Middle frontal gyrus (tissue), 1 donor: ENCODE measurements around the gene OIT3.

Experiments
- DNase-seq: peaks from one replicate; pipeline ENCODE4 v3.0.0-alpha.2; 2015; ENCODE audit warnings: low spot score; ENCODE audit errors: extremely low spot score

The OIT3 gene

DNA sequence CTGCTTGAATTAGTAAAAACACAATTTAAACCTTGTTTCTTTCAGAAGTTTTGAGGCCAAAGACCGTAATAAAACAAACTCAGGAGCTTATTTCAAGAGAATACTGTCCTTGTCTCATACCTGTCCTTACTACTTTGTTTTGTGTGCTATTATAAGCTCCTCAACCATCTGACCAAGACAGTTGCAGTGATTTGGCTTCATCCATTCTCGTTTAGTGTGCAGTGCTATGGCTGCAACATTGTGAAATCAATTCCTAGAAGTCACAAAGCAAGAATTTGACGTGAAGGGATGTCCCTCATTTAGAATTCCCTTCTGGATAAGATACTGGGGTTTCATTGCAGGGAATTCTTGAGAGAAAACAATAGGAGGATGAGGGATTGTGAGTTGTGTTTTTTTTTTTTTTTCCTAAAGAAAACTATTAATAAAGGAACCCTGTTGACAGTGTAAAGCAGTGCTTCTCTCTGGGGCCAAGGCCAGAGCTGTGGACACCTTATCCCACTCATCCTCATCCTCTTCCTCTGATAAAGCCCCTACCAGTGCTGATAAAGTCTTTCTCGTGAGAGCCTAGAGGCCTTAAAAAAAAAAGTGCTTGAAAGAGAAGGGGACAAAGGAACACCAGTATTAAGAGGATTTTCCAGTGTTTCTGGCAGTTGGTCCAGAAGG, at the start of gene OIT3:
Gene OIT3, plus strand, starts transcription at position 604 of the 663 bp plus-strand sequence. CDS start 60 bp downstream, outside the sequence.
- DNase-seq: no peak

GRCh38 chr10:72846238-72846637, 47.3 kb upstream of the OIT3 start:
- DNase-seq: no peak

DNA sequence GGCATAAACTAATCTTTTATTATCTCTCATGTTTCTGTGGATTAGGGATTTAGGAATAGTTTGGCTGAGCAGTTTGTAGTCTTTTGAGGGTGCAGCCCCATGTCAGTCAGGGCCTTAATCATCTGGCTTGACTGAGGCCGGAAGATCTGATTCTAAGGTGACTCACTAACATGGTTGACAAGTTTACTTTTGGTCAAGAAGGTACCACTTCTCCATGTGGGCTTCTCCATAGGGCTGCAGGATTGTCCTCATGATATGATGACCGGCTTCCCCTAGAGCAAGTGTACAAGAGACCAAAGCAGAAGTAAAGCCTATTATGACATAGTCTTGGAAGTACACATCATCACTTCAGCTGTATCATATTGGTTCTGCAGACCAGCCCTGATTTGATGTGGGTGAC, 45.9 kb upstream of the OIT3 start:
- no peak for DNase-seq

- DNase-seq: no peak
Observed at GRCh38 chr10:72850861-72851260, 42.7 kb upstream of the OIT3 start.

GRCh38 chr10:72851509-72851908, 42.0 kb upstream of the OIT3 start:
- DNase-seq: no peak

GRCh38 chr10:72852508-72852907, 41.0 kb upstream of the OIT3 start:
- DNase-seq: no peak

DNA sequence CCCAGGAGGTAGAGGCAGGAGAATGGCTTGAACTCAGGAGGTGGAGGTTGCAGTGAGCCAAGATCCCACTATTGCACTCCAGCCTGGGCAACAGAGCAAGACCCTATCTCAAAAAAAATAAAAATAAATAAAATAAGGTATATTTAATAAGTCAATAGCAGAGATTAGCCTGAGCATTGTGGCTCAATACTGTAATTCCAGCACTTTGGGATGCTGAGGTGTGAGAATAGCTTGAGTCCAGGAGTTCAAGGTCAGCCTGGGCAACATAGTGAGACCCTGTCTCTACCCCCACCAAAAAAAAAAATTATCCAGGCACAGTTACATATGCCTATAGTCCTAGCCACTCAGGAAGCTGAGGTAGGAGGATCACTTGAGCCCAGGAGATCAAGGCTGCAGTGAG, 38.4 kb upstream of the OIT3 start:
- no peak for DNase-seq

DNA sequence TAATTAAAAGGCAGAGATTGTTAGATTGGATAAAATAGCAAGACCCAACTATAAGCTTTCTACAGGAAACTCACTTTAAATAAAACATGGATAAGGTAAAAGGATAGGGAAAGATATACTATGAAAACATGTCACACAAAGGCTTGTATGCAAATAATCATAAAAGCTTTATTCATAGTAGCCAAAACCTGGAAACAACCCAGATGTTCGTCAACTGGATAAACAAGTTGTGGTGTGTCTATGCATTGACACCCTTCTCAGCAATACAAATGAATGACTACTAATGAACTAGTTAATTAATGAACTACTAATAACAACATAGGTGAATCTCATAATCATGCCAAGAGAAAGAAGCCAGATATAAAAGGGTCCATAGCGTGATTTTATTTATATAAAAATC, 37.7 kb upstream of the OIT3 start:
- no peak for DNase-seq

GRCh38 chr10:72858067-72858466, 35.5 kb upstream of the OIT3 start:
- no peak for DNase-seq

DNA sequence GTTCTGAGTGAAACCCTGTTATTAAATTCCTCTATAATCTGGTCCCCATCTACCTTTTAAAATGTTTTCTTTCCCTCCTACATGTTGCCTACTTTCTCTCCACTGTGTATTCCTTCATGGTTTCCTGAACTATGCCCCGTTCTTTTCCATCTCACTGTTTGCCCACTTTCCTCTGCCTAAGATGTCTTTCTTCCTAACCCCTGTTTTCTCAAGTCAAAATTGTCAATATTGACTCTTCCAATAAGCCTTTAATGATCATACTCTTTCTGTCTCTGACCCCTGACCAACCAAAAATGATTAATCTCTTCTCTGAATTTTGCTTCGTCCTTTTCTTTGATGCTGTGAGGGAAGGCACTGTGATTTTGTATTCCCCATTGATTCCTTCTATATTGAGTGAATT, 30.6 kb upstream of the OIT3 start:
- DNase-seq: no peak

DNA sequence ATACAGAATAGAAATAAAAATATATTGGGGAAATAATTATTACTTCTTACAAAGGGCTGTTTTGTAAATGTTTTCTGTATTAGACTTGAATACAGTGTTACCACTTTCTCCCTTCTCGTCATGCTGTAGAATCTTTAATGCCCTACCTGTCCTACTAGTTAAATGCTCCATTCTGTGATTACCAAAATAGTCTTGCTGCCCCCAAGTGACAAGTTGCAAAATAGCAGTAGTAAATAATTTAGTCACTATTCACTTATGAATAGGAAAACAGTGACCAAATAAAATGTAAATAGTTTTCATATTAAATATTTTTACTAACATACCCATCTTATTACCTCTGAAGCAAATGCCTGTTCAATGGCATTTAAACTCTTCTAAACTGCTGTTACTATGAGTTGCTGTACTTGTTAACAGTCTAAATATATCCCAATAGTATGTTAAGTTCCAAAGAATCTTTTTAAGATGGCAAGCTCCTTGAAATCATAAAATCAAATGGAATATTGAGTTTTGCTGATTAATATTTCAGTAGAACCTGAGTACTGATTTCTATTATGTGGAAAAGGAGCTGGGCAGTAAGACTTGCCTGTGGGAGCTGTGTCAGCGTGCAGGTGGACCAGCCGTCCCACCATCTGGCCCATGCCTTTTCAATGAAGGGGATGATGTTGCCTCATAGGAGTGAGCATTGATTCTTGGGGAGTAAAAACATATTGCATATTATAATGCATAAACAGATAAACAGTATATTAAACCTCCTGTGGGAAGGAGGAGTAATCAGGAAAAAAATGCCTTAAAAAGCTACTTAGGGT, 18.1 kb upstream of the OIT3 start:
- DNase-seq: no peak

DNA sequence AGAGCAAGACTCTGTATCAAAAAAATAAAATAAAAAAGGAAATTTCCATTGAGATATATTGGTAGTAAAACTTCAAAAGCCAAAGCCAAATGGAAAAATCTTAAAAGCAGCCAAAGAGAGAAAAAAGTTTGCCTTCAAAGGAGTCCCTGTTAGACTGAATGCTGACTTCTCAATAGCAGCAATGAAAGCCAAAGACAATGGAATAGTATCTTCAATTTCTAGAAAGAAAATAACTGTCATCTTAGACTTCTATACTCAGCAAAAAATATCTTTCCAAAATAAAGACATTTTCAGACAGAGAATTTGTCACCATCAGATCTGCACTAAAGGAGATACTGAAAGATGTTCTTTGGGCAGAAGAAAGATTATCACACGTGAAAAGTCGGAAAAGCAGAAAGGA, 14.3 kb upstream of the OIT3 start:
- DNase-seq: no peak

DNA sequence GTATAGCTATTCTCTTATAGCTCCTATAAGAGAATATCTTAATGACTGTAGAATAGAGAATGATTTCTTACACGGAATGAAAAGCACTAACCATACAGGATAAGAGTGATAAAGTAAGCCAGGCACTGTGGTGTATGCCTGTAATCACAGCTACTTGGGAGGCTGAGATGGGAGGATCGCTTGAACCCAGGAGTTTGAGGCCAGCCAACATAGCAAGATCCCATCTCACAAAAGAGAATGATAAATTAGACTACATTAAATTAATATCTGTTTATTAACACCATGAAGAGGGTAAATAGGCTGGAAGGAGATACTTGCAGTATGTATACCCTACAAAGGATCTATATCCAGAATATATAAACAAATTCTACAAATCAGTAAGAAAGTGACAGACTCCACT, 12.2 kb upstream of the OIT3 start:
- DNase-seq: no peak

DNA sequence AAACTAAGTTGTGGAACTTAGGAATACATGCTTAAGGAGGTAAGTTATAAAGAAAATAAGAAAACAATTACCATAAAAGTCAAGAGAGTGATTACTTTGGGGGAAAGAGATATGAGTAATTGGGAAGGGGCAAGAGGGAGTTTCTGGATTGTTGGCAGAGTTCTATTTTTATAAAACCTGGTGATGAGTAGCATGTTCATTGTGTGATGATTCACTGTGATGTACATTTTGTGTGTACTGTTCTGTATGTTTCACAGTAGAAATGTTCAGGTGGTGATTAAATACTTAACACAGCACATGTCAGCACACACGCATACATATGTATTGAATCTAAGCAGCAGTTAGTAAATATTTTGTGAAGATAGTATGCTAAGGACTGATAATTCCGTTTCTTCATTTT, 9.7 kb upstream of the OIT3 start:
- no peak for DNase-seq

- no peak for DNase-seq
Observed at GRCh38 chr10:72885953-72886352, 7.6 kb upstream of the OIT3 start.

- no peak for DNase-seq
Observed at GRCh38 chr10:72886621-72887020, 6.9 kb upstream of the OIT3 start.

- no peak for DNase-seq
Observed at GRCh38 chr10:72887043-72887442, 6.5 kb upstream of the OIT3 start.

DNA sequence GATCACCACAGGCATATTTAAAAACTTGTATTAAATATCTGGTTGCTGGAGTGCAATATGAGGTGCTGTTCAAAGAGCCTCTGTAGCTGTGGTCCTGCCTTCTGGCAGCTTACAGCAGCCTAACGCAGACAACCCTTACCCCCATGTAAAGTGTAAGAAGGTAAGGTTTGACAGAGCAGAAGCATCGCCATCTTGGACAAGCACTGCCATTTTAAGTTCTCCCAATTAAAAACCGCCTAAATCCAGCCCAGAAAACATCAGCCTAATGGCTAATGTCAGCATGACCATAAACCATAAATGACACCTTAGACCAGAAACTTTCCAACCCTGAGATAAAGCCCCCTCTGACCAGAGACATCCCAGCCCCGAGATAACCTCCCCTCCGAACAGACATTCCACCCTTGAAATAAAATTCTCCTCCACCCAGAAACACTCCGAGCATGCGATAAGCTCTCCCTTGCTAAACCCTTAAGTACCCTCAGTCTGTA, 5.3 kb upstream of the OIT3 start:
- DNase-seq: no peak

- no peak for DNase-seq
Observed at GRCh38 chr10:72889391-72889831, 4.1 kb upstream of the OIT3 start.

DNA sequence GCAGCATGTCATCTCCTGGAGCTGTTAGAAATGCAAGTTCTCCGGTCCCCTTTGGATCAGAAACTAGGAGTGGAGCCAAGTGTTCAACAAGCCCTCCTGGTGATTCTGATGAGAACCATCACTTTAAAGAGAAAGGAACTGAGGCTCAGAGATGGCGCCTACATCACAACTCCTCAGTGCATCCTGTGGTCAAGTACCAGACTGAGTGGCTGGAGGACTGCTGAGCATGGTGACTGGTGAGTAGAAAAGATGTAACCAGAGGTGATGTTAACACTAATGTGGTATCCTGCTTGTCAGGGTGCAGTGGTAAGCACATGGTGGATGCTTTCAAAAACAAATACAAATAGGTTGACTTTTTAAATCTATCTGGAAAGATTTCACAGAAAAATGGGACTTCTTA, 3.5 kb upstream of the OIT3 start:
- no peak for DNase-seq

GRCh38 chr10:72895236-72895850, 1.8 kb downstream of the OIT3 start:
- no peak for DNase-seq

GRCh38 chr10:72898616-72899015, 5.1 kb downstream of the OIT3 start:
- DNase-seq: no peak
